OCI-LY1 (cell line): Measurements from ENCODE around the gene WSCD2.

Experiments used
- H2AFZ ChIP-seq: fragments of 200-600 bp; sonication (generic), shearing (Covaris generic); 2 replicates; pipeline ENCODE4 v1.6.0; 2014; ENCODE audit warnings: antibody characterized with exemption, mild to moderate bottlenecking, low read length
- H3F3A ChIP-seq: fragments of 200-600 bp; sonication (generic), shearing (Covaris generic); 2 replicates; pipeline ENCODE4 v1.6.0; 2014; ENCODE audit warnings: mild to moderate bottlenecking, antibody characterized with exemption, low read length, moderate library complexity; ENCODE audit not compliant: insufficient read depth
- H3K27ac ChIP-seq: fragments of 200-600 bp; sonication (generic); 2 replicates; pipeline ENCODE4 v1.5.1; 2014; ENCODE audit warnings: low read length, mixed run types, mild to moderate bottlenecking, low read depth; ENCODE audit not compliant: poor library complexity, severe bottlenecking
- H3K27me3 ChIP-seq: fragments of 200-600 bp; sonication (generic); 2 replicates; pipeline ENCODE4 v1.6.0; 2014; ENCODE audit warnings: antibody characterized with exemption, mild to moderate bottlenecking, low read length, moderate library complexity; ENCODE audit not compliant: insufficient read depth
- H3K36me3 ChIP-seq: fragments of 200-600 bp; sonication (generic); 2 replicates; pipeline ENCODE4 v1.6.1; 2014; ENCODE audit warnings: mild to moderate bottlenecking, antibody characterized with exemption, low read length, moderate library complexity, mixed read lengths; ENCODE audit not compliant: insufficient read depth
- H3K4me1 ChIP-seq: fragments of 200-600 bp; sonication (generic); 2 replicates; pipeline ENCODE4 v1.5.1; 2014; ENCODE audit warnings: mild to moderate bottlenecking, low read length, moderate library complexity; ENCODE audit not compliant: insufficient read depth, severe bottlenecking
- H3K4me2 ChIP-seq: fragments of 200-600 bp; sonication (generic), shearing (Covaris generic); 2 replicates; pipeline ENCODE4 v1.6.1; 2014; ENCODE audit warnings: low read length
- H3K4me3 ChIP-seq: fragments of 200-600 bp; sonication (generic); 2 replicates; pipeline ENCODE4 v1.5.1; 2014; ENCODE audit warnings: low read length, low read depth, mild to moderate bottlenecking, mixed read lengths; ENCODE audit not compliant: poor library complexity, severe bottlenecking
- H3K79me2 ChIP-seq: fragments of 200-600 bp; shearing (Covaris generic); 2 replicates; pipeline ENCODE4 v1.6.1; 2016; ENCODE audit warnings: mixed run types, low read length, mixed read lengths; ENCODE audit not compliant: insufficient read depth
- H3K9ac ChIP-seq: fragments of 200-600 bp; sonication (generic), shearing (Covaris generic); 2 replicates; pipeline ENCODE4 v1.6.1; 2014; ENCODE audit warnings: mild to moderate bottlenecking, low read length, mixed read lengths
- H3K9me2 ChIP-seq: fragments of 200-600 bp; sonication (generic), shearing (Covaris generic); 2 replicates; pipeline ENCODE4 v1.6.1; 2014; ENCODE audit warnings: low read depth, mild to moderate bottlenecking, low read length, mixed read lengths
- H3K9me3 ChIP-seq: fragments of 200-600 bp; shearing (Covaris generic); 2 replicates; pipeline ENCODE4 v1.6.1; 2014; ENCODE audit warnings: low read length, mixed read lengths
- H4K20me1 ChIP-seq: fragments of 200-600 bp; sonication (generic), shearing (Covaris generic); 2 replicates; pipeline ENCODE4 v1.6.0; 2016; ENCODE audit warnings: mild to moderate bottlenecking, low read length; ENCODE audit not compliant: insufficient read depth
- CTCF ChIP-seq: fragments of 200-600 bp; sonication (generic), shearing (Covaris generic); IDR thresholded peaks from 2 replicates; pipeline ENCODE4 v1.5.1; 2017; ENCODE audit warnings: mild to moderate bottlenecking, antibody characterized with exemption, low read length, moderate library complexity, mixed read lengths
- EZH2 ChIP-seq: fragments of 200-600 bp; sonication (generic), shearing (Covaris generic); IDR thresholded peaks from 2 replicates; pipeline ENCODE4 v1.8.0; 2017; ENCODE audit warnings: borderline replicate concordance, mixed run types, mild to moderate bottlenecking, antibody characterized with exemption, low read length, moderate library complexity, mixed read lengths

The WSCD2 gene

GRCh38 chr12:108139454-108139853, 10.4 kb downstream of the WSCD2 start:
- no peak for TF ChIP-seq CTCF
- TF ChIP-seq EZH2, result no peak
- Histone ChIP-seq H3K27me3 (no peaks in the 10 kb centered on the region), H4K20me1 (no peaks in the 10 kb centered on the region), H3K9ac (no peak overlapping the region), H3K27ac (no peak overlapping the region), H3K4me1 (no peaks in the 10 kb centered on the region), H3K4me3 (no peak overlapping the region), H3K36me3 (no peaks in the 10 kb centered on the region), H3K9me2 (no peaks in the 10 kb centered on the region), H2AFZ (no peak overlapping the region), H3K9me3 (no peaks in the 10 kb centered on the region), H3K4me2 (no peak overlapping the region), H3K79me2 (no peaks in the 10 kb centered on the region), H3F3A (no peaks in the 10 kb centered on the region)

GRCh38 chr12:108140501-108140900, 11.4 kb downstream of the WSCD2 start:
- H3K9me2 ChIP-seq, result no peaks in the 10 kb centered on the region
- no peak overlapping the region for H3K4me2 ChIP-seq

GRCh38 chr12:108141600-108142130, 12.6 kb downstream of the WSCD2 start:
- no peak for TF ChIP-seq CTCF
- no peak for TF ChIP-seq EZH2
- Histone ChIP-seq H3K27me3 (no peaks in the 10 kb centered on the region), H3K9me2 (no peaks in the 10 kb centered on the region), H3F3A (no peaks in the 10 kb centered on the region), H3K4me1 (no peaks in the 10 kb centered on the region), H3K4me2 (no peak overlapping the region), H3K36me3 (no peaks in the 10 kb centered on the region), H4K20me1 (no peaks in the 10 kb centered on the region), H2AFZ (no peak overlapping the region), H3K9me3 (no peaks in the 10 kb centered on the region), H3K4me3 (no peak overlapping the region), H3K79me2 (no peaks in the 10 kb centered on the region), H3K9ac (no peak overlapping the region), H3K27ac (no peak overlapping the region)

More at GRCh38 chr12:108140501-108140900, 11.4 kb downstream of the WSCD2 start:
- H2AFZ ChIP-seq, result no peak overlapping the region
- no peaks in the 10 kb centered on the region for H3K27me3 ChIP-seq
- no peak overlapping the region for H3K9ac ChIP-seq
- no peak overlapping the region for H3K27ac ChIP-seq
- TF ChIP-seq CTCF (no peak), EZH2 (no peak)
- H3K4me1 ChIP-seq, result no peaks in the 10 kb centered on the region
- H3K9me3 ChIP-seq, result no peaks in the 10 kb centered on the region
- H3K79me2 ChIP-seq, result no peaks in the 10 kb centered on the region
- H4K20me1 ChIP-seq, result no peaks in the 10 kb centered on the region
- no peak overlapping the region for H3K4me3 ChIP-seq
- no peaks in the 10 kb centered on the region for H3F3A ChIP-seq
- H3K36me3 ChIP-seq, result no peaks in the 10 kb centered on the region
